HG03439 (cell line): ENCODE data around the gene ZC3H18.

Source experiments
- ATAC-seq: cut with Tn5 transposase; IDR thresholded peaks from one replicate; pipeline ENCODE4 v1.9.1; 2021; ENCODE audit warnings: mild to moderate bottlenecking, moderate library complexity; ENCODE audit not compliant: unreplicated experiment

The ZC3H18 gene

GRCh38 chr16:88548985-88549384, 21.2 kb upstream of the ZC3H18 start:
- ATAC-seq, result no peak

GRCh38 chr16:88549671-88550245, 20.4 kb upstream of the ZC3H18 start:
- ATAC-seq, result no peak

- no peak for ATAC-seq
Measured at GRCh38 chr16:88550246-88550661, 19.9 kb upstream of the ZC3H18 start.

- ATAC-seq, result no peak
Measured at GRCh38 chr16:88552166-88552565, 18.0 kb upstream of the ZC3H18 start.

- ATAC-seq, result peak; percentile 65
Measured at GRCh38 chr16:88552815-88553214, 17.4 kb upstream of the ZC3H18 start.

- no peak for ATAC-seq
Measured at GRCh38 chr16:88553739-88554138, 16.5 kb upstream of the ZC3H18 start.

GRCh38 chr16:88554711-88555264, 15.4 kb upstream of the ZC3H18 start:
- no peak for ATAC-seq

GRCh38 chr16:88556294-88556988, 13.8 kb upstream of the ZC3H18 start:
- no peak for ATAC-seq

GRCh38 chr16:88558457-88559442, 11.5 kb upstream of the ZC3H18 start:
- no peak for ATAC-seq

GRCh38 chr16:88560714-88561484, 9.3 kb upstream of the ZC3H18 start:
- ATAC-seq, result no peak

- no peak for ATAC-seq
Measured at GRCh38 chr16:88561485-88562359, 8.5 kb upstream of the ZC3H18 start.

GRCh38 chr16:88566158-88566557, 4.0 kb upstream of the ZC3H18 start:
- no peak for ATAC-seq

GRCh38 chr16:88568710-88569613, 1.2 kb upstream of the ZC3H18 start:
- no peak for ATAC-seq

- no peak for ATAC-seq
Measured at GRCh38 chr16:88569614-88569984, 604 bp upstream of the ZC3H18 start.

- ATAC-seq, result no peak
Measured at GRCh38 chr16:88570691-88571092, 489 bp downstream of the ZC3H18 start.

GRCh38 chr16:88575251-88575650, 5.0 kb downstream of the ZC3H18 start:
- ATAC-seq, result no peak

GRCh38 chr16:88576307-88576706, 6.1 kb downstream of the ZC3H18 start:
- no peak for ATAC-seq

GRCh38 chr16:88577166-88577565, 7.0 kb downstream of the ZC3H18 start:
- no peak for ATAC-seq
